ENCODE results near the gene ELP6.

GRCh38 chr3:47527952-47528725 lies 14.6 kb upstream of the ELP6 start:
- no peak for TF ChIP-seq CTCF (IDR thresholded peaks at IDR 0.05)
- no peak for TF ChIP-seq RXRA (IDR thresholded peaks at IDR 0.05; ENCODE audit: borderline replicate concordance, low read depth)
- TF ChIP-seq MAX (IDR thresholded peaks at IDR 0.05; ENCODE audit: low read depth), result no peak
- no peak for TF ChIP-seq POLR2AphosphoS5 (IDR thresholded peaks at IDR 0.05; ENCODE audit: low read depth, low read length)
- TF ChIP-seq CHD2 (IDR thresholded peaks at IDR 0.05; ENCODE audit: low read length, partially characterized antibody), result no peak
- no peak for TF ChIP-seq SMC3 (IDR thresholded peaks at IDR 0.05; ENCODE audit: low read depth, low read length)
